GM12878 (cell line): ENCODE results near the gene MTRF1L. TPM values are rescaled to one million over a fixed set of nuclear protein-coding genes. Genes with fewer than 3 reads are reported as not detected.
"Not testable (repeated sequence)": the region's sequence is repeated elsewhere in the genome, so short reads cannot be mapped to it uniquely, and the experiment has no call there.

ENCODE experiments used
- ATAC-seq: fragments of 200-7000 bp; cut with Tn5 transposase; 3 replicates; pipeline ENCODE4 v1.9.1; 2020; ENCODE audit warnings: mild to moderate bottlenecking, moderate library complexity
- BruUV-seq: library from RNA; stranded (reverse); fragments of 400-500 nt; replicated peaks from 2 replicates; lab custom pipeline; 2021; lab: Mats Ljungman, UMichigan
- CTCF ChIA-PET: fragments of 300-600 bp; sonication (Branson Sonifier 250); formaldehyde crosslinking; extraction: SDS; loops from one replicate; lab custom pipeline; 2021; ENCODE audit warnings: inconsistent platforms; lab: Yijun Ruan, JAX
- POLR2A ChIA-PET: fragments of 350-600 bp; formaldehyde crosslinking; extraction: SDS; loops from one replicate; lab custom pipeline; 2021; ENCODE audit warnings: inconsistent platforms; lab: Charles Lee
- RAD21 ChIA-PET: fragments of 300-600 bp; sonication (Branson Sonifier 250); formaldehyde crosslinking; loops from one replicate; lab custom pipeline; 2023; ENCODE audit warnings: antibody characterized with exemption; ENCODE audit not compliant: unreplicated experiment; lab: Charles Lee
- SMC1A ChIA-PET: fragments of 300-600 bp; sonication (Branson Sonifier 250); formaldehyde crosslinking; loops from one replicate; lab custom pipeline; 2023; ENCODE audit not compliant: unreplicated experiment, uncharacterized antibody; lab: Charles Lee
- DNase-seq: peaks from one replicate; pipeline ENCODE4 v3.0.0-alpha.2; 2011; ENCODE audit warnings: low read depth, low spot score
- FAIRE-seq: peaks from 3 replicates; lab custom pipeline; 2011; peaks lifted over from hg19 to GRCh38; lab: Jason Lieb, UNC
- H2AFZ ChIP-seq: 2 replicates; pipeline ENCODE4 v1.6.0; 2011; ENCODE audit warnings: low read depth, low read length, control low read depth; ENCODE audit not compliant: control insufficient read depth
- H3K27ac ChIP-seq: 2 replicates; pipeline ENCODE4 v1.5.1; 2011; ENCODE audit warnings: control low read depth; ENCODE audit not compliant: control insufficient read depth, insufficient read depth
- H3K27me3 ChIP-seq, 2 experiments: replicated peaks in 1 of 2; 2 replicates each; pipeline versions ENCODE4 v1.6.0 to v1.6.1; 2011; ENCODE audit warnings: low read length in 1 of 2; ENCODE audit not compliant: control insufficient read depth in 2 of 2, insufficient read depth in 2 of 2
- H3K36me3 ChIP-seq, 2 experiments: 2 replicates each; pipeline ENCODE4 v1.5.1; 2011; ENCODE audit warnings: low read length in 1 of 2; ENCODE audit not compliant: control insufficient read depth in 2 of 2, insufficient read depth in 2 of 2
- H3K4me1 ChIP-seq: 2 replicates; pipeline ENCODE4 v1.6.1; 2011; ENCODE audit warnings: mild to moderate bottlenecking, low read length, moderate library complexity, mixed read lengths; ENCODE audit not compliant: control insufficient read depth, insufficient read depth
- H3K4me2 ChIP-seq: 2 replicates; pipeline ENCODE4 v1.6.0; 2011; ENCODE audit warnings: control low read depth; ENCODE audit not compliant: control insufficient read depth, insufficient read depth
- H3K4me3 ChIP-seq: fragments of 200-600 bp; sonication (generic); 2 replicates; pipeline ENCODE4 v1.5.1; 2016
- H3K79me2 ChIP-seq: 2 replicates; pipeline ENCODE4 v1.6.0; 2011; ENCODE audit warnings: low read length; ENCODE audit not compliant: control insufficient read depth, insufficient read depth
- H3K9ac ChIP-seq: 2 replicates; pipeline ENCODE4 v1.8.0; 2011; ENCODE audit warnings: low read length, control low read depth, mixed read lengths; ENCODE audit not compliant: control insufficient read depth, insufficient read depth
- H3K9me3 ChIP-seq: replicated peaks from 3 replicates; pipeline ENCODE4 v1.5.1; 2011; ENCODE audit warnings: mild to moderate bottlenecking, low read length; ENCODE audit not compliant: control insufficient read depth, insufficient read depth
- H4K20me1 ChIP-seq: 2 replicates; pipeline ENCODE4 v1.6.0; 2011; ENCODE audit not compliant: control insufficient read depth, insufficient read depth
- NR2F1 ChIP-seq: fragments of 450-650 bp; conservative IDR thresholded peaks from 2 replicates; pipeline ENCODE4 v1.6.1; 2017; ENCODE audit warnings: mild to moderate bottlenecking
- SMAD5 ChIP-seq: IDR thresholded peaks from 2 replicates; pipeline ENCODE4 v1.6.1; 2016; ENCODE audit warnings: antibody characterized with exemption, low read depth
- WGBS: methylation state at CpG from one replicate; pipeline ENCODE4 v1.1.6; 2016; ENCODE audit warnings: low lambda C conversion rate; ENCODE audit not compliant: insufficient replicate concordance, insufficient coverage; ENCODE audit errors: missing lambda C conversion rate; 5-methylcytosine and 5-hydroxymethylcytosine counted together
- in situ Hi-C: fragments of 300-500 bp; cut with MboI; formaldehyde crosslinking; loops from 9 replicates; pipeline ENCODE4 v1.14.3; 2018; ENCODE audit warnings: mixed read lengths
- intact Hi-C: fragments of 100-400 bp; cut with micrococcal nuclease; formaldehyde crosslinking; loops from one replicate; pipeline ENCODE4 v1.14.2; 2022; ENCODE audit not compliant: unreplicated experiment
- polyA plus RNA-seq, 11 experiments: library from polyadenylated mRNA; depleted of rRNA in 4 of 11; unstranded in 6 of 11; stranded (reverse) in 5 of 11; fragments of >200 nt; fragmentation: Nextera tagmentation in 4 of 11; fragmentation: Illumina TruSeq in 1 of 11; extraction: Ambion mirVana in 4 of 11; extraction: Trizol in 1 of 11; gene quantifications; 1 replicate in 1 of 11; 2 replicates in 10 of 11; pipeline versions ENCODE4 v1.2.1 to v1.2.3, GENCODE V29; 2011 to 2016; ENCODE audit warnings: inconsistent platforms in 2 of 11, missing spikeins in 2 of 11, low read depth in 1 of 11
- total RNA-seq, 4 experiments: library from RNA; depleted of rRNA in 3 of 4; stranded (reverse); fragments of >200 nt in 3 of 4; fragmentation: Illumina TruSeq in 1 of 4; extraction: Trizol in 1 of 4; gene quantifications; 2 replicates each; pipeline versions ENCODE4 v1.2.1 to v1.2.3, GENCODE V29; 2013 to 2021
- TF ChIP-seq, protein P1 (sequence below): fragments of 450-650 bp; IDR thresholded peaks from 2 replicates; pipeline ENCODE4 v1.6.1; 2016; ENCODE audit warnings: mild to moderate bottlenecking

The MTRF1L gene
- total and polyA plus RNA-seq, 10 of the 15 experiments (the other 5 are each of a cell fraction or from before 2014, with no cell fraction given), result 5.1 to 21.6 (median 16.1) TPM

DNA sequence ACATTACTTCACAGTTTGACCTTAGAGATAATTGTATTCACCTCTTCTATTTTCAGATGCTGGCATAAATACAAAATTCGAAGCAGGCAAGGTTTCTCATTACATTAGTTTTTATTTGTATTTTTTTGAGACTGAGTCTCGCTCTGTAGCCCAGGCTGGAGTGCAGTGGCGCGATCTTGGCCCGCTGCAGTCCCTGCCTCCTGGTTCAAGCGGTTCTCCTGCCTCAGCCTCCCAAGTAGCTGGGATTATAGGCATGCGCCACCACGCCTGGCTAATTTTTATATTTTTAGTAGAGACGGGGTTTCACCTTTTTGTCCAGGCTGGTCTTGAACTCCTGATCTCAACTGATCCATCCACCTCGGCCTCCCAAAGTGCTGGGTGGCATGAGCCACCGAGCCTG is 17.2 kb downstream of the MTRF1L start:
- TF ChIP-seq, protein P1, sequence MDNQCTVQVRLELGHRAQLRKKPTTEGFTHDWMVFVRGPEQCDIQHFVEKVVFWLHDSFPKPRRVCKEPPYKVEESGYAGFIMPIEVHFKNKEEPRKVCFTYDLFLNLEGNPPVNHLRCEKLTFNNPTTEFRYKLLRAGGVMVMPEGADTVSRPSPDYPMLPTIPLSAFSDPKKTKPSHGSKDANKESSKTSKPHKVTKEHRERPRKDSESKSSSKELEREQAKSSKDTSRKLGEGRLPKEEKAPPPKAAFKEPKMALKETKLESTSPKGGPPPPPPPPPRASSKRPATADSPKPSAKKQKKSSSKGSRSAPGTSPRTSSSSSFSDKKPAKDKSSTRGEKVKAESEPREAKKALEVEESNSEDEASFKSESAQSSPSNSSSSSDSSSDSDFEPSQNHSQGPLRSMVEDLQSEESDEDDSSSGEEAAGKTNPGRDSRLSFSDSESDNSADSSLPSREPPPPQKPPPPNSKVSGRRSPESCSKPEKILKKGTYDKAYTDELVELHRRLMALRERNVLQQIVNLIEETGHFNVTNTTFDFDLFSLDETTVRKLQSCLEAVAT, result peak; percentile 14; the same call in 1 of the 2 replicates
- TF ChIP-seq SMAD5 (0 out of 2 replicates have a peak, but pooled peaks have one; percentile 24), NR2F1 (0 out of 2 replicates have a peak, but pooled peaks have one; percentile 15)
- in situ Hi-C loops (loop anchor here (25.0 kb wide), 3 partner anchors 1252 to 1752 kb away; partner anchors contain the start of gene SCAF8), intact Hi-C loops (loop anchor here (2.0 kb wide), 1 partner anchor 18 kb away; the partner anchor contains the start of gene MTRF1L)
- WGBS, result 34% methylated on average over 11 of the region's 11 CpGs
- FAIRE-seq, DNase-seq, H4K20me1 ChIP-seq, H3K4me1 ChIP-seq, BruUV-seq, H2AFZ ChIP-seq, H3K36me3 ChIP-seq, H3K27me3 ChIP-seq, H3K9me3 ChIP-seq, ATAC-seq: not testable (repeated sequence)
- H3K4me2 ChIP-seq, result peak overlapping the region; percentile 51
- SMC1A ChIA-PET, result interaction anchor here (0.5 to 3.2 kb wide), 9 partner anchors 9 to 39 kb away, joined by 3 to 27 read pairs (median 5); no protein-coding TSS in a partner anchor
- peaks cover 66% of the 10 kb centered on the region for H3K79me2 ChIP-seq
- H3K9ac ChIP-seq, result peak overlapping the region; percentile 91; the same call in 1 of the 2 replicates
- POLR2A ChIA-PET, result interaction anchor here (0.8 to 5.8 kb wide), 2 partner anchors 8 to 13 kb away, joined by 4 to 101 read pairs; partner anchors contain the start of gene MTRF1L
- peak overlapping the region; percentile 90 for H3K27ac ChIP-seq
- CTCF ChIA-PET, result interaction anchor here (0.7 to 2.8 kb wide), 6 partner anchors 11 to 1579 kb away, joined by 3 to 14 read pairs (median 6); no protein-coding TSS in a partner anchor
- RAD21 ChIA-PET, result interaction anchor here (0.7 to 4.6 kb wide), 6 partner anchors 11 to 107 kb away, joined by 3 to 22 read pairs (median 4); no protein-coding TSS in a partner anchor
- H3K4me3 ChIP-seq, result peak overlapping the region; percentile 92
